Tibial nerve (tissue), 3 donors: ENCODE results near the gene SORCS2.

ENCODE experiments used
- CTCF ChIP-seq, 5 experiments: fragments of 200-600 bp in 3 of 5; fragments of 450-650 bp in 2 of 5; sonication (generic) in 3 of 5; IDR thresholded peaks; one replicate each; pipeline ENCODE4 v1.5.1; 2016 to 2019; ENCODE audit warnings: antibody characterized with exemption in 5 of 5, mild to moderate bottlenecking in 3 of 5, moderate library complexity in 2 of 5
- POLR2A ChIP-seq, 2 donors: fragments of 450-650 bp; IDR thresholded peaks; one replicate each; pipeline ENCODE4 v1.6.1; 2017; ENCODE audit warnings: antibody characterized with exemption in 2 of 2, mild to moderate bottlenecking in 2 of 2, moderate library complexity in 2 of 2

GRCh38 chr4:7701866-7702649, 509.7 kb downstream of the SORCS2 start:
- no peak for TF ChIP-seq CTCF (IDR thresholded peaks at IDR 0.05)
- TF ChIP-seq POLR2A (IDR thresholded peaks at IDR 0.05), result no peak
